GM12874 (cell line): ENCODE measurements around the gene CDC42BPA.

ENCODE experiments used
- CTCF ChIP-seq: IDR thresholded peaks from 2 replicates; pipeline ENCODE4 v1.5.1; 2011; ENCODE audit warnings: low read depth, mild to moderate bottlenecking, control low read depth, low read length, moderate library complexity; ENCODE audit not compliant: insufficient read depth

Gene CDC42BPA

GRCh38 chr1:227318853-227319607 lies 738 bp upstream of the CDC42BPA start:
- no peak for TF ChIP-seq CTCF

GRCh38 chr1:227317523-227318015 lies 723 bp downstream of the CDC42BPA start:
- no peak for TF ChIP-seq CTCF

GRCh38 chr1:227317011-227317451 lies 1.3 kb downstream of the CDC42BPA start:
- no peak for TF ChIP-seq CTCF

GRCh38 chr1:227316456-227316855 lies 1.8 kb downstream of the CDC42BPA start:
- TF ChIP-seq CTCF: no peak

GRCh38 chr1:227315629-227316346 lies 2.5 kb downstream of the CDC42BPA start:
- TF ChIP-seq CTCF: no peak

GRCh38 chr1:227314014-227314848 lies 4.1 kb downstream of the CDC42BPA start:
- no peak for TF ChIP-seq CTCF
